SK-N-SH treated with all-trans-retinoic acid at 6 μM for 48 hours (cell line): Measurements from ENCODE around the gene LPIN1.

Experiments used
- ATAC-seq: fragments of 200-7000 bp; cut with Tn5 transposase; 3 replicates; pipeline ENCODE4 v1.9.1; 2020; ENCODE audit warnings: mild to moderate bottlenecking, moderate library complexity
- ARNTL ChIP-seq: fragments of 450-650 bp; formaldehyde crosslinking; IDR thresholded peaks from 2 replicates; pipeline ENCODE4 v1.5.0; 2020; ENCODE audit warnings: low read depth, mild to moderate bottlenecking, moderate library complexity, borderline replicate concordance
- BACH2 ChIP-seq: fragments of 250-450 bp; sonication (Bioruptor Pico); IDR thresholded peaks from 2 replicates; pipeline ENCODE4 v1.9.0; 2021; ENCODE audit warnings: mild to moderate bottlenecking, borderline replicate concordance
- CSDC2 ChIP-seq: fragments of 250-450 bp; sonication (Bioruptor Pico); IDR thresholded peaks from 2 replicates; pipeline ENCODE4 v1.5.0; 2020; ENCODE audit warnings: mild to moderate bottlenecking, moderate library complexity
- ESRRG ChIP-seq: fragments of 250-450 bp; sonication (Bioruptor Pico); IDR thresholded peaks from 2 replicates; pipeline ENCODE4 v1.6.1; 2021; ENCODE audit warnings: mild to moderate bottlenecking
- GLIS3 ChIP-seq: fragments of 250-450 bp; sonication (Bioruptor Pico); IDR thresholded peaks from 2 replicates; pipeline ENCODE4 v1.5.0; 2020; ENCODE audit warnings: mild to moderate bottlenecking, moderate library complexity
- ISL1 ChIP-seq: fragments of 250-450 bp; sonication (Bioruptor Pico); IDR thresholded peaks from 2 replicates; pipeline ENCODE4 v2.1.2; 2022; ENCODE audit warnings: mild to moderate bottlenecking, moderate library complexity
- OSR1 ChIP-seq: fragments of 250-450 bp; sonication (Bioruptor Pico); IDR thresholded peaks from 2 replicates; pipeline ENCODE4 v1.8.0; 2022; ENCODE audit warnings: moderate library complexity, mild to moderate bottlenecking, inconsistent platforms
- PPARA ChIP-seq: fragments of 250-450 bp; sonication (Bioruptor Pico); IDR thresholded peaks from 2 replicates; pipeline ENCODE4 v1.5.0; 2020; ENCODE audit warnings: mild to moderate bottlenecking, borderline replicate concordance
- RARB ChIP-seq: fragments of 250-450 bp; sonication (Bioruptor Pico); IDR thresholded peaks from 2 replicates; pipeline ENCODE4 v1.8.0; 2021; ENCODE audit warnings: mild to moderate bottlenecking, moderate library complexity
- SNAI2 ChIP-seq: fragments of 250-450 bp; sonication (Bioruptor Pico); IDR thresholded peaks from 2 replicates; pipeline ENCODE4 v1.5.0; 2020; ENCODE audit warnings: mild to moderate bottlenecking, moderate library complexity
- TCF4 ChIP-seq: fragments of 250-450 bp; sonication (Bioruptor Pico); IDR thresholded peaks from 2 replicates; pipeline ENCODE4 v1.8.0; 2021; ENCODE audit warnings: mild to moderate bottlenecking, moderate library complexity, borderline replicate concordance
- TOX ChIP-seq: fragments of 250-450 bp; sonication (Bioruptor Pico); IDR thresholded peaks from 2 replicates; pipeline ENCODE4 v1.8.0; 2021; ENCODE audit warnings: mild to moderate bottlenecking, moderate library complexity, borderline replicate concordance
- ZC3H10 ChIP-seq: fragments of 250-450 bp; sonication (Bioruptor Pico); IDR thresholded peaks from 2 replicates; pipeline ENCODE4 v1.5.1; 2021; ENCODE audit warnings: mild to moderate bottlenecking, moderate library complexity
- ZFP3 ChIP-seq: fragments of 250-450 bp; sonication (Bioruptor Pico); IDR thresholded peaks from 2 replicates; pipeline ENCODE4 v1.5.0; 2020; ENCODE audit warnings: mild to moderate bottlenecking, moderate library complexity
- ZFP30 ChIP-seq: fragments of 450-650 bp; formaldehyde crosslinking; IDR thresholded peaks from 2 replicates; pipeline ENCODE4 v1.5.0; 2022; ENCODE audit warnings: mild to moderate bottlenecking, moderate library complexity
- ZNF565 ChIP-seq: fragments of 450-650 bp; formaldehyde crosslinking; conservative IDR thresholded peaks from 2 replicates; pipeline ENCODE4 v1.5.0; 2020; ENCODE audit warnings: low read depth, mild to moderate bottlenecking, moderate library complexity
- ZNF70 ChIP-seq: fragments of 450-650 bp; formaldehyde crosslinking; IDR thresholded peaks from 2 replicates; pipeline ENCODE4 v1.5.0; 2020; ENCODE audit warnings: mild to moderate bottlenecking, moderate library complexity
- TF ChIP-seq, protein P1 (sequence below): fragments of 250-450 bp; sonication (Bioruptor Pico); IDR thresholded peaks from 2 replicates; pipeline ENCODE4 v1.5.1; 2020; ENCODE audit warnings: low read depth, mild to moderate bottlenecking, moderate library complexity
- TF ChIP-seq, protein P2 (sequence below): fragments of 250-450 bp; sonication (Bioruptor Pico); IDR thresholded peaks from 2 replicates; pipeline ENCODE4 v1.8.0; 2021; ENCODE audit warnings: low read depth, mild to moderate bottlenecking, moderate library complexity, borderline replicate concordance
- TF ChIP-seq, protein P3 (sequence below): fragments of 250-450 bp; sonication (Bioruptor Pico); IDR thresholded peaks from 2 replicates; pipeline ENCODE4 v1.5.1; 2021; ENCODE audit warnings: mild to moderate bottlenecking, moderate library complexity
- TF ChIP-seq, protein P4 (sequence below): fragments of 250-450 bp; sonication (Bioruptor Pico); IDR thresholded peaks from 2 replicates; pipeline ENCODE4 v1.5.0; 2020; ENCODE audit warnings: mild to moderate bottlenecking, moderate library complexity
- TF ChIP-seq, protein P5 (sequence below): fragments of 250-450 bp; sonication (Bioruptor Pico); IDR thresholded peaks from 2 replicates; pipeline ENCODE4 v1.8.0; 2020; ENCODE audit warnings: mild to moderate bottlenecking, moderate library complexity, borderline replicate concordance

LPIN1 gene

DNA sequence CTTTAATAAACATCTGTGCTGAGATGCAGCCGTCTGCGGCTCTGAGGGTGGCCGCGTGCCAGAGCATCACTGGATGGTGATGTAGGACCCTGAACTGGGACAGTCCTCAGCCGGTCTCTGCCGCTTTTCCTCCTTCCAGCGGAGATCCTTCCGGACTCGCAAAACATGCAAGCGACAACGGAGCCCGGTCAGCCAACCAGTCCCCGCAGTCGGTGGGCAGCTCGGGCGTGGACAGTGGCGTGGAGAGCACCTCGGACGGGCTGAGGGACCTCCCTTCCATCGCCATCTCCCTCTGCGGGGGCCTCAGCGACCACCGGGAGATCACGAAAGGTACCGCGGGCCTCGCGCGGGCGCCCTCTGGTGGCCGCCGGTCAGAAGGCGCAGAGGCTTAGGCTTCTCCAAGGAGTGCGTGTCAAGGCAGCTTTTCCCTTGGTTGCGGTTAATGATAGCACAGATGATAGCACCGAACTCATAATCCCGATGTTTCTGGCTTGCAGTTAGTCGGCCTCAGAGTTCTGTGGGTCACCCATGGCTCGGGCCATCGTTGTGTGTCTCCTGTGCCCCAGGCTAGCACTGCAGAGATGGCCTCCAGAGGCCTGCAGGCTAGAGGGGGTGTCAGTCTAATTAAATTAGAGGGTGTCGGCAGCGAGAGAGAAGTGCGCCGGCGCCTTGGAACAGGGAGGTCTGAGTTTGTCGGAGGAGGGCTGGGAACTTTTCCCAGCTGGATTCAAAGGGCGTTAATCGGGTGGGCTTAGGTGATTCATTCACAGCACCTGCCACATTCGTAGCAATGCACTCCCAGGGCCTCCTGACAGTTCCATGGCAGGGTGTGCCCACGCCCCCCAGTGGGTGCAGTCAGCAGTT is 38.5 kb downstream of the LPIN1 start:
- ATAC-seq = peak; percentile 93
- TF ChIP-seq, protein P1, sequence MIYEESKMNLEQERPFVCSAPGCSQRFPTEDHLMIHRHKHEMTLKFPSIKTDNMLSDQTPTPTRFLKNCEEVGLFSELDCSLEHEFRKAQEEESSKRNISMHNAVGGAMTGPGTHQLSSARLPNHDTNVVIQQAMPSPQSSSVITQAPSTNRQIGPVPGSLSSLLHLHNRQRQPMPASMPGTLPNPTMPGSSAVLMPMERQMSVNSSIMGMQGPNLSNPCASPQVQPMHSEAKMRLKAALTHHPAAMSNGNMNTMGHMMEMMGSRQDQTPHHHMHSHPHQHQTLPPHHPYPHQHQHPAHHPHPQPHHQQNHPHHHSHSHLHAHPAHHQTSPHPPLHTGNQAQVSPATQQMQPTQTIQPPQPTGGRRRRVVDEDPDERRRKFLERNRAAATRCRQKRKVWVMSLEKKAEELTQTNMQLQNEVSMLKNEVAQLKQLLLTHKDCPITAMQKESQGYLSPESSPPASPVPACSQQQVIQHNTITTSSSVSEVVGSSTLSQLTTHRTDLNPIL (CRISPR knock-in tag) = no peak
- TF ChIP-seq TOX (CRISPR knock-in tag) = no peak
- no peak for TF ChIP-seq GLIS3 (CRISPR knock-in tag)
- no peak for TF ChIP-seq SNAI2 (CRISPR knock-in tag)
- TF ChIP-seq ZNF70 (CRISPR knock-in tag) = no peak
- no peak for TF ChIP-seq ZFP30
- no peak for TF ChIP-seq OSR1 (CRISPR knock-in tag)
- TF ChIP-seq, protein P2, sequence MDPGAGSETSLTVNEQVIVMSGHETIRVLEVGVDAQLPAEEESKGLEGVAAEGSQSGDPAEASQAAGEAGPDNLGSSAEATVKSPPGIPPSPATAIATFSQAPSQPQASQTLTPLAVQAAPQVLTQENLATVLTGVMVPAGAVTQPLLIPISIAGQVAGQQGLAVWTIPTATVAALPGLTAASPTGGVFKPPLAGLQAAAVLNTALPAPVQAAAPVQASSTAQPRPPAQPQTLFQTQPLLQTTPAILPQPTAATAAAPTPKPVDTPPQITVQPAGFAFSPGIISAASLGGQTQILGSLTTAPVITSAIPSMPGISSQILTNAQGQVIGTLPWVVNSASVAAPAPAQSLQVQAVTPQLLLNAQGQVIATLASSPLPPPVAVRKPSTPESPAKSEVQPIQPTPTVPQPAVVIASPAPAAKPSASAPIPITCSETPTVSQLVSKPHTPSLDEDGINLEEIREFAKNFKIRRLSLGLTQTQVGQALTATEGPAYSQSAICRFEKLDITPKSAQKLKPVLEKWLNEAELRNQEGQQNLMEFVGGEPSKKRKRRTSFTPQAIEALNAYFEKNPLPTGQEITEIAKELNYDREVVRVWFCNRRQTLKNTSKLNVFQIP (CRISPR knock-in tag) = no peak
- TF ChIP-seq, protein P3, sequence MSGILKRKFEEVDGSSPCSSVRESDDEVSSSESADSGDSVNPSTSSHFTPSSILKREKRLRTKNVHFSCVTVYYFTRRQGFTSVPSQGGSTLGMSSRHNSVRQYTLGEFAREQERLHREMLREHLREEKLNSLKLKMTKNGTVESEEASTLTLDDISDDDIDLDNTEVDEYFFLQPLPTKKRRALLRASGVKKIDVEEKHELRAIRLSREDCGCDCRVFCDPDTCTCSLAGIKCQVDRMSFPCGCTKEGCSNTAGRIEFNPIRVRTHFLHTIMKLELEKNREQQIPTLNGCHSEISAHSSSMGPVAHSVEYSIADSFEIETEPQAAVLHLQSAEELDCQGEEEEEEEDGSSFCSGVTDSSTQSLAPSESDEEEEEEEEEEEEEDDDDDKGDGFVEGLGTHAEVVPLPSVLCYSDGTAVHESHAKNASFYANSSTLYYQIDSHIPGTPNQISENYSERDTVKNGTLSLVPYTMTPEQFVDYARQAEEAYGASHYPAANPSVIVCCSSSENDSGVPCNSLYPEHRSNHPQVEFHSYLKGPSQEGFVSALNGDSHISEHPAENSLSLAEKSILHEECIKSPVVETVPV (CRISPR knock-in tag) = no peak
- TF ChIP-seq, protein P4, sequence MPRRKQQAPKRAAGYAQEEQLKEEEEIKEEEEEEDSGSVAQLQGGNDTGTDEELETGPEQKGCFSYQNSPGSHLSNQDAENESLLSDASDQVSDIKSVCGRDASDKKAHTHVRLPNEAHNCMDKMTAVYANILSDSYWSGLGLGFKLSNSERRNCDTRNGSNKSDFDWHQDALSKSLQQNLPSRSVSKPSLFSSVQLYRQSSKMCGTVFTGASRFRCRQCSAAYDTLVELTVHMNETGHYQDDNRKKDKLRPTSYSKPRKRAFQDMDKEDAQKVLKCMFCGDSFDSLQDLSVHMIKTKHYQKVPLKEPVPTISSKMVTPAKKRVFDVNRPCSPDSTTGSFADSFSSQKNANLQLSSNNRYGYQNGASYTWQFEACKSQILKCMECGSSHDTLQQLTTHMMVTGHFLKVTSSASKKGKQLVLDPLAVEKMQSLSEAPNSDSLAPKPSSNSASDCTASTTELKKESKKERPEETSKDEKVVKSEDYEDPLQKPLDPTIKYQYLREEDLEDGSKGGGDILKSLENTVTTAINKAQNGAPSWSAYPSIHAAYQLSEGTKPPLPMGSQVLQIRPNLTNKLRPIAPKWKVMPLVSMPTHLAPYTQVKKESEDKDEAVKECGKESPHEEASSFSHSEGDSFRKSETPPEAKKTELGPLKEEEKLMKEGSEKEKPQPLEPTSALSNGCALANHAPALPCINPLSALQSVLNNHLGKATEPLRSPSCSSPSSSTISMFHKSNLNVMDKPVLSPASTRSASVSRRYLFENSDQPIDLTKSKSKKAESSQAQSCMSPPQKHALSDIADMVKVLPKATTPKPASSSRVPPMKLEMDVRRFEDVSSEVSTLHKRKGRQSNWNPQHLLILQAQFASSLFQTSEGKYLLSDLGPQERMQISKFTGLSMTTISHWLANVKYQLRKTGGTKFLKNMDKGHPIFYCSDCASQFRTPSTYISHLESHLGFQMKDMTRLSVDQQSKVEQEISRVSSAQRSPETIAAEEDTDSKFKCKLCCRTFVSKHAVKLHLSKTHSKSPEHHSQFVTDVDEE (CRISPR knock-in tag) = no peak
- no peak for TF ChIP-seq PPARA (CRISPR knock-in tag)
- no peak for TF ChIP-seq ZNF565 (CRISPR knock-in tag)
- TF ChIP-seq, protein P5, sequence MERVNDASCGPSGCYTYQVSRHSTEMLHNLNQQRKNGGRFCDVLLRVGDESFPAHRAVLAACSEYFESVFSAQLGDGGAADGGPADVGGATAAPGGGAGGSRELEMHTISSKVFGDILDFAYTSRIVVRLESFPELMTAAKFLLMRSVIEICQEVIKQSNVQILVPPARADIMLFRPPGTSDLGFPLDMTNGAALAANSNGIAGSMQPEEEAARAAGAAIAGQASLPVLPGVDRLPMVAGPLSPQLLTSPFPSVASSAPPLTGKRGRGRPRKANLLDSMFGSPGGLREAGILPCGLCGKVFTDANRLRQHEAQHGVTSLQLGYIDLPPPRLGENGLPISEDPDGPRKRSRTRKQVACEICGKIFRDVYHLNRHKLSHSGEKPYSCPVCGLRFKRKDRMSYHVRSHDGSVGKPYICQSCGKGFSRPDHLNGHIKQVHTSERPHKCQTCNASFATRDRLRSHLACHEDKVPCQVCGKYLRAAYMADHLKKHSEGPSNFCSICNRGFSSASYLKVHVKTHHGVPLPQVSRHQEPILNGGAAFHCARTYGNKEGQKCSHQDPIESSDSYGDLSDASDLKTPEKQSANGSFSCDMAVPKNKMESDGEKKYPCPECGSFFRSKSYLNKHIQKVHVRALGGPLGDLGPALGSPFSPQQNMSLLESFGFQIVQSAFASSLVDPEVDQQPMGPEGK (CRISPR knock-in tag) = no peak
- TF ChIP-seq ZC3H10 (CRISPR knock-in tag) = no peak
- no peak for TF ChIP-seq BACH2 (CRISPR knock-in tag)
- TF ChIP-seq, all 23 proteins: peak for 0

DNA sequence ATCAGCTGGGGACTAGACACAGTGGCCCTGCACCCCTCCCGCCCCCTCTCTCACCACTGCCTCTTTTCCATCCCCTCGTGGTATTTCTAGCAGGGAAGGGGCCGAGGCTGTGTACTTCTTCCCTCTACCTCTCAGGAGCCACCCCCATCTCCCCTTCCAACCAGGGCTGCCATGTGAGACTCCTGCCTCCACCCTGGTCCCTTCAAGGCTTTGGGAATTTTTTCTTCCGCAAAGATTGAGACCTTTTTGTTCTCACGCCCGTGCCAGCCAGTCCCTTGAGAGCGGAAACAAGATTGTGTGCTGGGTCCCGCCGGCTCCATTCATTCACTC is 39.1 kb downstream of the LPIN1 start:
- ATAC-seq = no peak
- TF ChIP-seq SNAI2 (CRISPR knock-in tag) (no peak), RARB (CRISPR knock-in tag) (no peak), TCF4 (CRISPR knock-in tag) (no peak), ZFP30 (no peak), ISL1 (no peak), CSDC2 (CRISPR knock-in tag) (no peak), BACH2 (CRISPR knock-in tag) (no peak), ESRRG (no peak), ZNF70 (CRISPR knock-in tag) (no peak), PPARA (CRISPR knock-in tag) (no peak), ARNTL (CRISPR knock-in tag) (no peak), ZFP3 (CRISPR knock-in tag) (no peak)
- TF ChIP-seq, protein P1 (CRISPR knock-in tag) = no peak
- TF ChIP-seq, protein P4 (CRISPR knock-in tag) = no peak
- TF ChIP-seq, protein P3 (CRISPR knock-in tag) = no peak
